Epithelial cell of prostate (primary cell): ENCODE data around the gene USP53.
"Not testable (repeated sequence)": the region's sequence is repeated elsewhere in the genome, so short reads cannot be mapped to it uniquely, and the experiment has no call there.

ENCODE experiments used
- DNase-seq: peaks from one replicate; pipeline ENCODE4 v3.0.0-alpha.2; 2011; ENCODE audit warnings: low read depth, low spot score
- H3K27ac ChIP-seq: fragments of 450-650 bp; 2 replicates; pipeline ENCODE4 v1.5.1; 2017; ENCODE audit warnings: mild to moderate bottlenecking

USP53 gene

GRCh38 chr4:119212234-119212963 lies at the start of gene USP53:
Gene USP53 (plus strand): TSS chr4:119212713. CDS start chr4:119239760, 27,047 bp downstream.
- DNase-seq, result peak; percentile 95

GRCh38 chr4:119165767-119166166 lies 46.7 kb upstream of the USP53 start:
- no peak for DNase-seq
- H3K27ac ChIP-seq, result no peak overlapping the region

More at GRCh38 chr4:119212234-119212963, at the start of gene USP53:
- H3K27ac ChIP-seq, result peak within 1 kb of the TSS; percentile 97

- H3K27ac ChIP-seq, result no peak overlapping the region
- no peak for DNase-seq
These were observed 42.3 kb upstream of the USP53 start for GRCh38 chr4:119170195-119170594.

- DNase-seq, result no peak
- H3K27ac ChIP-seq, result peak overlapping the region; percentile 22
These were observed 40.3 kb upstream of the USP53 start for GRCh38 chr4:119172223-119172622.

- H3K27ac ChIP-seq, DNase-seq: not testable (repeated sequence)
These were observed 38.7 kb upstream of the USP53 start for GRCh38 chr4:119173729-119174361.

GRCh38 chr4:119179011-119179410 lies 33.5 kb upstream of the USP53 start:
- DNase-seq, result no peak
- H3K27ac ChIP-seq, result no peak overlapping the region

GRCh38 chr4:119184128-119184527 lies 28.4 kb upstream of the USP53 start:
- peak; percentile 2 for DNase-seq
- no peak overlapping the region for H3K27ac ChIP-seq

GRCh38 chr4:119189638-119190037 lies 22.9 kb upstream of the USP53 start:
- DNase-seq, result no peak
- H3K27ac ChIP-seq, result no peak overlapping the region

GRCh38 chr4:119190354-119190753 lies 22.2 kb upstream of the USP53 start:
- no peak for DNase-seq
- no peak overlapping the region for H3K27ac ChIP-seq

GRCh38 chr4:119191505-119191904 lies 21.0 kb upstream of the USP53 start:
- no peak overlapping the region for H3K27ac ChIP-seq
- DNase-seq, result no peak

GRCh38 chr4:119197772-119198212 lies 14.7 kb upstream of the USP53 start:
- no peak overlapping the region for H3K27ac ChIP-seq
- no peak for DNase-seq

- no peak overlapping the region for H3K27ac ChIP-seq
- DNase-seq, result no peak
These were observed 7.6 kb upstream of the USP53 start for GRCh38 chr4:119204916-119205315.

GRCh38 chr4:119205690-119206089 lies 6.8 kb upstream of the USP53 start:
- H3K27ac ChIP-seq, result no peak overlapping the region
- no peak for DNase-seq

GRCh38 chr4:119206178-119206577 lies 6.3 kb upstream of the USP53 start:
- H3K27ac ChIP-seq, result no peak overlapping the region
- DNase-seq, result no peak

- DNase-seq, result no peak
- no peak overlapping the region for H3K27ac ChIP-seq
These were observed 5.5 kb upstream of the USP53 start for GRCh38 chr4:119207051-119207450.

GRCh38 chr4:119209077-119209476 lies 3.4 kb upstream of the USP53 start:
- peak overlapping the region; percentile 97 for H3K27ac ChIP-seq
- peak; percentile 87 for DNase-seq

GRCh38 chr4:119209586-119209985 lies 2.9 kb upstream of the USP53 start:
- H3K27ac ChIP-seq, result peak overlapping the region; percentile 97
- no peak for DNase-seq

GRCh38 chr4:119210775-119211174 lies 1.7 kb upstream of the USP53 start:
- peak overlapping the region; percentile 97 for H3K27ac ChIP-seq
- peak; percentile 40 for DNase-seq

GRCh38 chr4:119211867-119212233 lies 663 bp upstream of the USP53 start:
- no peak for DNase-seq
- H3K27ac ChIP-seq, result peak overlapping the region; percentile 97

- DNase-seq, result peak; percentile 72
- peak overlapping the region; percentile 97 for H3K27ac ChIP-seq
These were observed 572 bp downstream of the USP53 start for GRCh38 chr4:119212964-119213606.

GRCh38 chr4:119218093-119218492 lies 5.6 kb downstream of the USP53 start:
- H3K27ac ChIP-seq, result no peak overlapping the region
- no peak for DNase-seq
